GM18907 (cell line): Measurements from ENCODE around the gene SALL3.

Experiments used
- ATAC-seq: cut with Tn5 transposase; IDR thresholded peaks from one replicate; pipeline ENCODE4 v1.9.1; 2021; ENCODE audit warnings: mild to moderate bottlenecking, moderate library complexity; ENCODE audit not compliant: unreplicated experiment

SALL3 gene

DNA sequence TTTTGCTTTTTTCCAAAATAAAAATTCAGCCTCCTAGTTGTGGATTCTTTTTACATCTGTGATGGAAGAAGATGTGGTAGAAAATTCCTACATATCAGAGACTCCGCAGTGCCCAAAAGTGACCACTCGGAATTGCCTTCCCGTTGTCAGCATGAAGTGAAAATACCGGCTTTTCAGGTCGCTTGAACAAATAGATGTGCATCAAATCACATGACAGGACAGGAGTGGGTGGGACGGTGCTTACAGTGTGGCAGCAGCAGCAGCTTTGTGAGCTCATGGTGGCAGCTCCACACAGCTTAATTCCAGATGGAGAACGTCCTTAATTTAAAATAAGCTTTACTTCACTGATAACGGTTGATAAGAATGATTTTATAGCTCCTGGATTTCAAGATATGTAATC is 20.3 kb downstream of the SALL3 start:
- no peak for ATAC-seq

DNA sequence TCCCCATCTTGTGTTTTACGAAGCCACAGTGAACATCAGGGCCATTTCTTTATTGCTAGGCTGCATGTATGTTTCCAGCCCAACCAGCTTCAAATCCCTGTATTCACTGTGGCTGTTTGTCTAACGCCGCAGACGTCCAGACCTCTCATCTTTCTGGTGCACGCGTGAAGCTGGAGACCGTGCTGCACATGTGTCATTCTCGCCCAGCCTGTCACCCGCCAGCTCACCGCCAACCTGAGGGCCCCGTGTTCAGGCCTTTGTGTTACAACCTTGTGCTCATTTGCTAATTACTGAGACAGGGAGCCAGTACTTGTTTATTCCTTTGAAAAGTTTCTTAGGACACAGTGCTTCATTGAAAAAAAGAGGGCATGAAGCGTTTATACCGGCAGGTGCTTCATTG is 21.4 kb downstream of the SALL3 start:
- ATAC-seq = no peak

DNA sequence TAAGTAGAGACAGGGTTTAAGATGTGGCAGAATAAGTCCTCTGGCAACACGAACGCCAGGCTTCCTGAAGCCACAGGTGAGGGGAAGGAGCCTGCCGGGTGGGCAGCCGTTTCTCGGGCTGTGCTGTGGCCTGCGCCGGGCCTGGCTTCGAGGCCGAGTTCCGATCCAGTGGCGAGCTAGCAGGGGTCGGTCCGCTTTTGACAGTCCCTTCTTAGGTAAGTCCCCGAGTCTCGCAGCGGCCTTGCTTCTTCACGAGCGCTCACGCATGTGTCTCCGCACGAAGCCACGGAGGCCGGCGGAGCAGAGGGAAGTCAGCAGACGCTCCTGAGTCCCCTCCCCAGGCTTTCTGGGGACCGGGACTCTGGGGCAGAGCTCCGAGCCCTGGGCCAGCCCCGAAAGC is 26.0 kb downstream of the SALL3 start:
- no peak for ATAC-seq

DNA sequence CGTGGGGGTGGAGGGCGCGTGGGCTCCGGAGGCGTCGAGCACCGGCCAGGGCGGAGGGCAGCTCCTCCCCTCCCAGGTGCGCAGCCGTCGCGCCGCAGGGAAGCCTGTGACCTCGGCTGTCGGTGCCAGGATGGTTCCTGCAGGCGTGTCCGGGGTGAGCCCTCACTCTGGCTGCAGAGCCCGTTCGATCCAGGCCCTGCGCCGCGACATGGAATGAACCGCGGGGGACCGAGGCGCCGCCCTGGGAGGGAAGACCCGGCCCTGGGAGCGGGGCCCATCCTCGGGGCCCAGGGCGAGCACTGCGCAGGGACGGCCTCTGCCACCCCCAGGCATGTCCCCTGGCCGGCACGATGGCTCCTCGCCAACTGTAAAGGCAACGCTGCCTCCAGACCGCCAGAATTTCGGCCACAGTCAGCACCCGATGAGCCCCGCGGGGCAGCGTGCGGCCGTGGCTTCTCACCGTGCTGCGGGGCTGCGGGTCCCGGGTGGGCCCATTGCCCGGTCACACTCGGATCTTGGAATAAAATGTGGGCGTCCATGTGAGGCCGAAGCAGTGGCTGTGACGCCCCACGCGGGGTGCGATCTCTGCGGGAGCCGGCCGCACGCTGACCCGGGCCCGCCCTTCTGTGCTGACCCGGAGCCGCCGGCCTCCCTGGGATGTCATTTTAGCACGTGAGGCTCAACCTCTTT is 26.6 kb downstream of the SALL3 start:
- no peak for ATAC-seq

DNA sequence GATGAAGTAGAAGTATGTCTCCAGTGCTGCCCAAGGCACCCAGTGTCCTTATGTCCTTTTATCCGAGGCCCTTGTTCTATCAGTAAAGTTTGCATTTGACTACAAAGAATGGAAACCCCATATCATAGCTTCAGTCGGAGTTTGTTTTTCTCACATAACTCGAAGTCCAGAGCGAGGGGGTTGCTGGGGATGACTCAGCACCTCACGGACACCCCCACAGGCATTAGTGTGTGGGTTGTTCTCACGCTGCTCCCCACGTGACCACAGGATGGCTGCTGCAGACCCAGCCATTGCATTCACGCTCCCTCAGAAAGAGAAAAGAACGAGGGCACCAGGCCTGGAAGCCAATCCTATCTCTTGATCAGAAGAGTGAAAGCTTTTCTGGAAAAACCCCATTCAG is 27.8 kb downstream of the SALL3 start:
- ATAC-seq = no peak

DNA sequence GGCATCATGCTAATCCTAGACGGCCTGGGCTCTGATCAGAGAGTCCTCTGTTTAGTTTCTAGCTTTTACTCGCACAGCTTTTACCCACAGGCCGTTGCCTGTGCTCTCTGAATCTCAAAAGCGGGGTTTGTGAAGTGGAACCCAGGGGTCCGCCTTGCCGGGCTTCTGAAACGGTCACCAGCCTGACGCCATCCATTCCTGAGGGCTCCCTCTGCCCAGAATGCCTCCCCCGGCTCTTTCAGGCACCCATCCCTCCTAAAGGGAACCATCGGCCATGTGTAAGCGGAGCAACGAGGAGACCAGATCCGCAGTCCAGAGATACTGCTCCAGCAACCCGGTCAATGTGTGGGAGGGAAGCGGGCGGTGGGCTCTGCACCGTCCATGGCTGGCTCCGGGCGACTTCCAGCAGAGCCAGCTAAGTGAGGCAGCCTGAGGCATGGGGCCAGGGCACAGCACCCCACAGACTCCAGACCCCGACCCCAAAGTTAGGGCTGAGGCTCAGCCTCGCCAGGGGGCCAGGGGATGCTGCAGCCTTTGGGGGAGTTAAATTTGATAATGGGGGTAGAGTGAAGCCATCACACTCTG is 28.8 kb downstream of the SALL3 start:
- no peak for ATAC-seq

DNA sequence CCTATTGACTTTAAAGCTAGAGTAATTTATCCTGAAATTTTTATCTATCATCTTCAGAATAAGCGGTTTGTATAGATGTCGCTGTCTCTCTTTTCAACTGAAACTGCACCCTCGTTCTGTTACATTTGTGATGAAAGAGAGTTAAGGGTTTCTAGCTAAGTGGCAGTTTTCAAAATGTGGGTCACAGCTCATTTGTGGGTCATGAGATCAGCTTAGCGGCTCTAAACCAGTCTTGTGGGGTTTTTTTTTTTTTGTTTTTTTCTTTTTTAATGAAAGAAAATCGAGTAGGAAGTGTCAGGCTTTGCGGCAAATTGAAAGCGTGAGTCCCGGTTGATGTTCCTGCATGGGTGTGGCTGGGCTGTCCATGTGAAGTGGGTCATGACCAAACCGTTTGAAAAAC is 31.2 kb downstream of the SALL3 start:
- no peak for ATAC-seq

DNA sequence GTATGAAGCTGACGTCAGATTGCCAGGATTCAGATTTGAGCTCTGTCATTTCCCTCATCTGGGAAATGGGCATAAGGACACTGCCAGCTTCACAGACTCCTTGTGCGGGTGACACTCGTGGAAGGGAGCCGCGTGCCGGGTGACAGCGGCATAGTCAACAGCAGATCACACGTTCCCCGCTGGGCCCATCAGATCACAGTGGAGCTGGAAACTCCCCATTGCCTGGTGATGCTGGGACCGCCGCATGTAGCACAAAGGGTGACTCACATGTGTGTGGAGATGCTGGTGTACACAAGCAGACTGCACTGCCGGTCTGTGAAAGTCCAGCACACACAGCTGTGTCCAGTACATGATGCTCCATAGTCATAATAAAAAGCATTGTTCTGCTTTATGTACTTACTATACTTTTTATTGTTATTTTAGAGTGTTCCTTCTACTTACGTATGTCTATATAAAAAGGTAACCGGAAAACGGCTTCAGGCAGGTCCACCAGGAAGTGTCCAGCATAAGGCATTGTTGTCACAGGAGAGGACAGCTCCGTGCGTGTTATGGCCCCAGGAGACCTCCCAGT is 31.8 kb downstream of the SALL3 start:
- no peak for ATAC-seq

DNA sequence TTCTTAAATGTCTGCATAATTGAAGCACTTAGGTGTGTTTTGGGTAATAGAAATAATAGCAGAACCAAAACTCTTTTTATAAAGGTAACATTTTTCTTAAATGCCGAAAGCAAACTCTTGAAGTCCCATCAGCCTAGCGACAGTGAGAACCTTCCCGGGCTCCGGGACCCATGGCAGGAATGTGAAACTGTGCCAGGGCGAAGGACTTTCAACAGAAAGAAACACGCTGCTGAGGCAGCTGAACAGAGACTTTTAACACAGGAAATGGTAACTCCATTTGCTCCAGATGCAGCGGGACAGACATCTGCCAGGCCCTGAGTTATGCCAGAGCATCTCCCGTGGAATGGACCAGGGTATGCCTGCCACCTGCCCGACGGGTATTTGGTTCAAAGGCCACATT is 34.3 kb downstream of the SALL3 start:
- no peak for ATAC-seq

DNA sequence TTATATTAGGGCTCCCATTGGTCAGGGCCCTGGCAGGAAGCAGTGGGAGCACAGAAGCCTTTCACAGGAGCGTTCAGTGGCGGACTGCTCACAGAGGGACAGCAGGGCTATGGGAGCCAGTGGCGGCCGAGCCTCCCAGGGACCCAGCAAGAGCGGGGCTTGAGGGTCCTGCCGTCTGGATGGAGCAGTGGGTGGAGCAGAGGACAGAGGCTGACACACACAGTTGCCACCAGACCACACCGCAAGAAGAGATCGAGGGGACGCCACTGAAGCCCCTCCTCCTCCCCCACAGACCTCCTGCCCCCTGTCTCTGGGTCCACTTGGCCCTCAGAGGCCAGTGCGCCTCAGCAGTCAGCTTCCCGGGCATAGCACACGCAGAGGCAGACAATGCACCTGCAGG is 39.3 kb downstream of the SALL3 start:
- ATAC-seq = no peak

DNA sequence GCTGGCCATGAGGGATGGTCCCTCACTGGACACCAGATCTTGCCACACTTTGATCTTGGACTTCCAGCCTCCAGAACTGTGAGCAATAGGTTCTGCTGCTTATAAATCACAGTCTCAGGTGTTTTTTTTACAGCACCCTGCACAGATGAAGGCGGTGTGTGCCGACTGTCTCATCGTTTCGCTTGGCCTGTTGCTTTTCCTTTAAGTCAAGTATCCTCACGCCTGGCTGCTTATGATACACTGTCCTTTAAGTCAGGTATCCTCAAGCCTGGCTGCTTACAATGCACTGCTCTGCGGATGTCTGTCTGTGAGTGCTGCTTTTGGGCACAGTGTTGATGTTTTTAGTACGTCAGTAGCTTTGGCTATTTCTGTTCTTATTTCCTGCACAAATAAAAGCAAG is 40.3 kb downstream of the SALL3 start:
- no peak for ATAC-seq

DNA sequence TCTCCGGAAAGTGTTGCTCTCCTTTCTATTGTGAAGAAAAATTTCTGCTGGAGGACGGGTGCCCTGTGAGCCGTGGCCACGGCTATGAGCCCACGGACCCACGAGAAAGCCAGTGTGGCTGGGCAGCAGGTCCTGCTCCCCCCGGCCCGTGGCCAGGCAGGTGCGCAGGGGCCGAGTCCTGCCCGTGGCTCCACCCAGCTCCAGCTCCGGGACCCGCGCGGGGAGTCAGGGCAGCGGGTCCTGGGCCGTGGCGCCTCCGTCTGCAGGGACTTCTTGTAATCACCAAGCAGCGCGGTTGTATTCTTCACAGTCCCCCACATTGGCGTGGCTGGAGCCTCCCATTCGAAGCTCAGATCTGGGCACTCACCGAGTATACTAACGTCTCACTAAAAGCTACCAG is 43.0 kb downstream of the SALL3 start:
- ATAC-seq = no peak

DNA sequence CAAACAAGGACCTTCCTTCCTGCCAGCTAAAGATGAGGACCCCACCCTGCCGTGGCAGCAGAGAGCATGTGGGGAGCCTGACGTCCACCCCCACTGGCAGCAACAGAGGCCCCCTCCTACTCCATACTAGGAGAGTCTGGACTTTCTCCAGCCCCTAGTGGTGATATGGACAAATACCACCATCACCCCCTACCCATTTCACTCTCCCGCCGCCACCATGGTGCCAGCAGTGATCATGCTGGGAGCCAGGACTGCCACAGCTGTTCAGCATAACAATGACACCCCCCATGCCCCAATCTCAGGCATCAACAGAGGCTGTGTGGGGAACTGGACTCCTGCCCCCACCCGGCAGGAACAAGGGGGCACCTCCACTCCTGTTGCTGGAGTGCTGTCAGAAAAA is 46.9 kb downstream of the SALL3 start:
- no peak for ATAC-seq

DNA sequence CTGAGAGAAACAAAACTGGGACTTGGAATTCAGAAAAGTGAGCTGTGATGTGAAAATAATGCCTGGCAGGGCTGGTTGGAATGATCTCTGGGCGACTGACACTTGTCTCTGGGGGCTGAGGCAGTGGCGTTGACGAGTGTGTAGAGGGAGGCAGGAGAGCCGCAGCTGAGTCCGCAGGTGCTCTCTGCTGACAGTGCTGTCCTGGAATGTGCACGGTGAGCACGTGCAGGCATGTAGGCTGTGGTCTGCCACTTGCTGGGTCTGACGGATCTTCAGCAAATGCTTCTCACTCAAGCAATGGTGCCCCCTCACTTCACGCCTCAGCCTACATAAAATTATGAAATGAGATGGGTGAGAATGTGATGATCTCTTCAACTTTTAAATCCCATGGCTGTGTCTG is 51.1 kb downstream of the SALL3 start:
- ATAC-seq = no peak

DNA sequence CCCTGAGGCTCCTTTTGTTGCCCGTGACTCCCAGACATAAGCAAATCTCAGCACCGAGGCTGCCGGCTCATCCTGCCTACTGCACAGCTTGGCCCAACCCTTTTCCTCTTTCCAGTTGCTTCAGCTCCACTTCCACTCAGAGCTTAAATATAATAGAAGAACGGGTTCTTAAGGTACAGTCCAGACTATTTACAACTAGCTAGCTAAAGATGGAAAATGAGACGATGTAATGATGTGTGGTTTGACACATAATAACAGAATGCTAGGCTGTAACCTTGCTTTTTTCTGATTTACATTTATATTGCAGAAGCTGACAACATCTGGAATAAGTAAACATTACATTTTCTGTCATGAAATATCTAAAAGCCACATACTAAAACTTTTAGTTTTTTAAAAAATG is 62.7 kb downstream of the SALL3 start:
- no peak for ATAC-seq

DNA sequence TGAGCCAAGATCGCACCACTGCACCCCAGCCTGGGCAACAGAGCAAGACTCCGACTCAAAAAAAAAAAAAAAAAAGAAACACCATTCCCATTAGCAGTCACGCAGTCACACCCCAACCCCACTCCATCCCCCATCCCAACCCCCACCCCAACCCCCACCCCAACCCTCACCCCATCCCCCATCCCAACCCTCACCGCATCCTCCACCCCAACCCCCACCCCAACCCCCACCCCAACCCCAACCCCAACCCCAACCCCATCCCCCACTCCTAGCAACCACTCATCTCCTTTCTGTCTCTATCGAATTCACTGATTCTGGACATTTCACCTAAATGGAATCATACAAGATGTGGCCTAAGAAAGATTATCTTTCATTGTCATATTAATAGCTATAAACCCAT is 63.7 kb downstream of the SALL3 start:
- ATAC-seq = no peak

DNA sequence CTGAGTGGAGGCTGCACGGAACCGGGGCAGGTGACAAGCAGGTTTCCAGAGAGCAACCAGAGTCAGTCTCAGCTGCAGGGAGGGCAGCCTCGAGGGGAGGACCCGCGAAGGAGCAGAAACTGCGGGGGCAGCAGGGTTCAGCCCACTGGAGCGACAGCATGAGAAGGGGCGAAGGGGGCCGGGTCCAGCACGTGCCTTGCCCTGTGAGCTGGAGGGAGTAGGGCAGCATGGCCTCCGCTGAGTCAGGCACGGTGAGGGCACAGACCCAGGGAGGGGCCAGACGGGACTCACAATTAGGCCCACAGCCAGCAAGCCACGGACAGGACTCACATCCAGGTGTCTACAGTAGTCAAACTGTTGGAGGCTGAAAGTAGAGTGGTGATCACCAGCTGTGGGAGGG is 66.9 kb downstream of the SALL3 start:
- no peak for ATAC-seq

DNA sequence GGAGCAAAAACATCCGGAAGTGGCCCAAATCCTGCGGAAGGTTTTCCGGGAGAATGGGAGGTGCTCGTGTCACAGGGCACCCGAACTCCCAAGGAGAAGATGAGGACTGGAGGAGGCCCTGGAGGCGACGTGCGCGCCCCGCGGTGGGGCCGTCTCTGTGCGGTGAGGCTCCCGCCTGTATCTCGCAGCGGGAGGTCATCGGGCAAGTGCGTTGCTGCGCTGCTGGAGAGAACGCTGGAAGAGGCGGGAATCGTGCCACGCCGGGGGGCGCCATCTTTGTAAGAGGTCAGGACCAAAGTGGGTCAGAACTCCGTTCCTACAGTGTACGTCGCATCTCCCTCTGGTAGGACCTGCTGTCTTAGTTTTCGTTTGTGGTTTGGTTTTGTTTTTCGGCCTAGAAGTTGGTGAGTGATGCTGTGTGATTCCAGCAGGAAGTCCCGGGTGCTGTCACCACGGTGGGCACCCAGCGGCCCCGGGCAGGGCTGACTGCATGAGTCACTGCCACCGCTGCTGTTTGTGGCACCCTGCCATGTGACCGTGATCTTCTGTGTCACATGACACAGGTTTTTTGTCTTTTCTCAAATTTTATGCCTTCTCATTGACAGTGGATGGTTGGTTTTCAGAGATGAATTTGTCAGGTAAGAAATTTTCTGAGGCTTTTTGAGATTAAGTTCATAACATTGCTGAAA is 68.1 kb downstream of the SALL3 start:
- no peak for ATAC-seq

DNA sequence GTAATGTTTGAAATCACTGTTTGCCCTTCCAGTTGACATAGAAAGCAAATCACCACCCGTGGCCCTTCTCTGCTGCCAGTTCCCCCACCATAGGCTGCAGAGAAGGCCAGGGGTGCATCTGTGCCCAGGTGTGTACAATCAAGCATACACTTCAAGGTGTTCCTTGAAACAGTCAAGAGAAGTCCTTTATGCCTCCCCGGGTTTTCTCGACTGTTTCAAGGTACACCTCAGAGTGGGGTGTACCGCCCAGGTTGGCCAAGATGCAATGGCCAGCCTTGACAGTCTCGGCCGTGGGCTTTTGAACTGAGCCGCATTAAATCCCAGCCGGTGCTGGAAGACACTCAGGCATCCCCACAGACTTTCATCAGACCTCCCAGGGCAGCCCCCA is 68.6 kb downstream of the SALL3 start:
- ATAC-seq = no peak

DNA sequence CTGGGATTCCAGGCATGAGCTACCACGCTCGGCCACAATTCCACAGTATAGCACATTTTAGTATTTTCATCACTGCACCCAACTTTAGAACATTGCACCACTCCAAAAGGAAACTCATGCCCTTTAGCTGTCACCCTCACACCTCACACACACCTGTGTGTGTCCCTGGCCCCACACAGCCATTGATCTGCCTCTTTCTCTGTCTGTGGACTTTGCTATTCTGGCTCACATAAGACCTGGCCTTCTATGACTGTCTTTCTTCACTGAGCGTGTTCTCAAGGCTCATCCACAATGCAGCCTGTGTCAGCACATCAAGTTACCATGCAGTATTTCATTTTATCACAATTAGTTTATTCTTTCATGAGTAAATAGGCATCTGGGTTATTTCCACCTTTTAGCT is 69.9 kb downstream of the SALL3 start:
- ATAC-seq = no peak
